ENCODE results near the gene RALGPS1.
"Not testable (repeated sequence)": the region's sequence is repeated elsewhere in the genome, so short reads cannot be mapped to it uniquely, and the experiment has no call there.

- not testable (repeated sequence) for TF ChIP-seq EZH2 (IDR thresholded peaks at IDR 0.05; ENCODE audit: low read length, missing control alignments)
- TF ChIP-seq, protein P1, sequence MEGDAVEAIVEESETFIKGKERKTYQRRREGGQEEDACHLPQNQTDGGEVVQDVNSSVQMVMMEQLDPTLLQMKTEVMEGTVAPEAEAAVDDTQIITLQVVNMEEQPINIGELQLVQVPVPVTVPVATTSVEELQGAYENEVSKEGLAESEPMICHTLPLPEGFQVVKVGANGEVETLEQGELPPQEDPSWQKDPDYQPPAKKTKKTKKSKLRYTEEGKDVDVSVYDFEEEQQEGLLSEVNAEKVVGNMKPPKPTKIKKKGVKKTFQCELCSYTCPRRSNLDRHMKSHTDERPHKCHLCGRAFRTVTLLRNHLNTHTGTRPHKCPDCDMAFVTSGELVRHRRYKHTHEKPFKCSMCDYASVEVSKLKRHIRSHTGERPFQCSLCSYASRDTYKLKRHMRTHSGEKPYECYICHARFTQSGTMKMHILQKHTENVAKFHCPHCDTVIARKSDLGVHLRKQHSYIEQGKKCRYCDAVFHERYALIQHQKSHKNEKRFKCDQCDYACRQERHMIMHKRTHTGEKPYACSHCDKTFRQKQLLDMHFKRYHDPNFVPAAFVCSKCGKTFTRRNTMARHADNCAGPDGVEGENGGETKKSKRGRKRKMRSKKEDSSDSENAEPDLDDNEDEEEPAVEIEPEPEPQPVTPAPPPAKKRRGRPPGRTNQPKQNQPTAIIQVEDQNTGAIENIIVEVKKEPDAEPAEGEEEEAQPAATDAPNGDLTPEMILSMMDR (conservative IDR thresholded peaks at IDR 0.05 in 1 of 2, IDR thresholded peaks at IDR 0.05 in 1 of 2; ENCODE audit: low read depth in 1 of 2, low read length in 2 of 2), result not testable (repeated sequence)
Observed at GRCh38 chr9:127017979-127018378, 103.4 kb downstream of the RALGPS1 start.

All from fibroblast of lung (primary cell).